ENCODE measurements around the gene NAGS. TPM values are rescaled to one million over a fixed set of nuclear protein-coding genes. Genes with fewer than 3 reads are reported as not detected.
"Not testable (repeated sequence)": the region's sequence is repeated elsewhere in the genome, so short reads cannot be mapped to it uniquely, and the experiment has no call there.

The NAGS gene
- total and polyA plus RNA-seq, 2 experiments from 2014 or later: 14.0 to 14.4 TPM

DNA sequence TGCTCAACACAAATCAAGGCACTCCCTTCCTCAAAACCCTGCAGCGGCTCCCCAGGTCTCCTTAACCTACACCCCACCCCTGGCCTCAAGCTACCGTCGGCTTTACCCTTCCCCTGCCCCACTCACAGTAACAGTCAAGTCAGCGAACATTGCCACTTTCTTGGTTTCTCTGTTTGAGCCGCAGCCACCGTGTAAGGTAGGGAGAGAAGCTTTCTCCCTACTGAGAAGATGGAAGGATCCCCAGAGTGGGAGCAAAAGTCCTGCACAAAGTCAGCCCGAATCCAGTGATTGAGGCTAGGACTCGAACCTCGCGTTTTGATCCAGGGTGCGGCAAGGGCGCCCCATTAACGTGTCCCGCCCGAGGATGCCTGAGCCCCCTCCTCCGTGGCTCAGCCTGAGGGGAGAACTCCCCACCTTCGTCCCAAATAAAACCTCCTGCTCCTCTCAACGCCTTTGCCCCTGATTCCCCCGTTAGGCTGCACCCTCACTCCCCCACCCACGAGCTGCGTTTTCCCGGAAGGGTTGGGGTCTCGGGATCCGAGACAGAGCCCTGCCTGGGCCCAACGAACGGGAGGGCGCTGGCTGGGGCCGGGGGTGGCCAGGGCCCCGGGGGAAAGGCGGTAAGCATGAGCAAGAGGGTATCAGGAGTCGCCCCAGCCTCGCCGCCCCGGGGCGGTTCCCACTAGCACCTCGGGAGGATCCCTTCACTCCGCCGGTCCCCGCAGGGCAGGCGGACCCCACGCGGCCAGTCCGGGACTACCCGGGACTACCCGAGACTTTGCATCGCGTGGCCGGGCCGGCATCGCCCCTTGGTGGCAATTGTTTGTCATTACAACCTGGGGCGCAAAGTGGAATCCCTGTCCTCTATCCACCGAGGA lies 9.9 kb upstream of the NAGS start:
- no peaks in the 10 kb centered on the region for H3K9me2 ChIP-seq (replicated peaks; ENCODE audit: insufficient read depth)
- TF ChIP-seq EZH2 (IDR thresholded peaks at IDR 0.05; ENCODE audit: borderline replicate concordance) (no peak), EZH2phosphoT487 (IDR thresholded peaks at IDR 0.05; ENCODE audit: low read depth, severe bottlenecking, unreplicated experiment) (no peak)
- TF ChIP-seq, protein P1, sequence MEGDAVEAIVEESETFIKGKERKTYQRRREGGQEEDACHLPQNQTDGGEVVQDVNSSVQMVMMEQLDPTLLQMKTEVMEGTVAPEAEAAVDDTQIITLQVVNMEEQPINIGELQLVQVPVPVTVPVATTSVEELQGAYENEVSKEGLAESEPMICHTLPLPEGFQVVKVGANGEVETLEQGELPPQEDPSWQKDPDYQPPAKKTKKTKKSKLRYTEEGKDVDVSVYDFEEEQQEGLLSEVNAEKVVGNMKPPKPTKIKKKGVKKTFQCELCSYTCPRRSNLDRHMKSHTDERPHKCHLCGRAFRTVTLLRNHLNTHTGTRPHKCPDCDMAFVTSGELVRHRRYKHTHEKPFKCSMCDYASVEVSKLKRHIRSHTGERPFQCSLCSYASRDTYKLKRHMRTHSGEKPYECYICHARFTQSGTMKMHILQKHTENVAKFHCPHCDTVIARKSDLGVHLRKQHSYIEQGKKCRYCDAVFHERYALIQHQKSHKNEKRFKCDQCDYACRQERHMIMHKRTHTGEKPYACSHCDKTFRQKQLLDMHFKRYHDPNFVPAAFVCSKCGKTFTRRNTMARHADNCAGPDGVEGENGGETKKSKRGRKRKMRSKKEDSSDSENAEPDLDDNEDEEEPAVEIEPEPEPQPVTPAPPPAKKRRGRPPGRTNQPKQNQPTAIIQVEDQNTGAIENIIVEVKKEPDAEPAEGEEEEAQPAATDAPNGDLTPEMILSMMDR (IDR thresholded peaks at IDR 0.05; ENCODE audit: poor library complexity): peak; percentile 90
- H3K36me3 ChIP-seq (replicated peaks; ENCODE audit: insufficient read depth, low read depth): no peaks in the 10 kb centered on the region
- H3K4me2 ChIP-seq: peak overlapping the region; percentile 88
- H3K27ac ChIP-seq: no peak overlapping the region
- H3K4me3 ChIP-seq: peak overlapping the region; percentile 14
- 25% methylated on average over 33 of the region's 52 CpGs for WGBS (ENCODE audit: low lambda C conversion rate, missing lambda C conversion rate)
- H4K20me1 ChIP-seq (ENCODE audit: insufficient read depth, poor library complexity, severe bottlenecking): no peaks in the 10 kb centered on the region
- H3K9me3 ChIP-seq (ENCODE audit: low read depth): no peaks in the 10 kb centered on the region
- peaks cover 8% of the 10 kb centered on the region for H3K4me1 ChIP-seq (ENCODE audit: insufficient read depth)
- peak overlapping the region; percentile 37 for H2AFZ ChIP-seq
- DNase-seq (ENCODE audit: low spot score): peak; percentile 81
- peaks cover 26% of the 10 kb centered on the region for H3K27me3 ChIP-seq
- no peaks in the 10 kb centered on the region for H3K79me2 ChIP-seq

DNA sequence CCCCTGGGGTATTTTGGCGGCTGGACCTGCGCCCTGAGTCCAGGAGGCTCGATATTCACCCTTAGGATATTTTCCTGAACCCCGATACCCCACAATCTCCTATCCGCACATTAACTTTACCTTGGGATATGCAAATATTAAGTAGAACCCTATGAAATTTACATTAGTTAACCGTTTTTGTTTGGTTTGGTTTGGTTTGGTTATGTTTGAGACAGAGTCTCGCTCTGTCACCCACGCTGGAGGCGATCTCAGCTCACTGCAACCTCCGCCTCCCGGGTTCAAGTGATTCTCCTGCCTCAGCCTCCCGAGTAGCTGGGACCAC lies 9.3 kb upstream of the NAGS start:
- H3K79me2 ChIP-seq: no peaks in the 10 kb centered on the region
- DNase-seq (ENCODE audit: low spot score): no peak
- no peaks in the 10 kb centered on the region for H3K9me2 ChIP-seq (replicated peaks; ENCODE audit: insufficient read depth)
- H3K4me2 ChIP-seq: peak overlapping the region; percentile 88
- peak; percentile 45 for TF ChIP-seq EZH2 (IDR thresholded peaks at IDR 0.05; ENCODE audit: borderline replicate concordance)
- TF ChIP-seq EZH2phosphoT487 (IDR thresholded peaks at IDR 0.05; ENCODE audit: low read depth, severe bottlenecking, unreplicated experiment): no peak
- 25% methylated on average over 12 of the region's 12 CpGs for WGBS (ENCODE audit: low lambda C conversion rate, missing lambda C conversion rate)
- H3K36me3 ChIP-seq (replicated peaks; ENCODE audit: insufficient read depth, low read depth): no peaks in the 10 kb centered on the region
- H2AFZ ChIP-seq: no peak overlapping the region
- no peaks in the 10 kb centered on the region for H3K9me3 ChIP-seq (ENCODE audit: low read depth)
- no peaks in the 10 kb centered on the region for H4K20me1 ChIP-seq (ENCODE audit: insufficient read depth, poor library complexity, severe bottlenecking)
- H3K4me3 ChIP-seq: no peak overlapping the region
- peaks cover 8% of the 10 kb centered on the region for H3K4me1 ChIP-seq (ENCODE audit: insufficient read depth)
- H3K27ac ChIP-seq: no peak overlapping the region
- H3K27me3 ChIP-seq: peaks cover 26% of the 10 kb centered on the region

DNA sequence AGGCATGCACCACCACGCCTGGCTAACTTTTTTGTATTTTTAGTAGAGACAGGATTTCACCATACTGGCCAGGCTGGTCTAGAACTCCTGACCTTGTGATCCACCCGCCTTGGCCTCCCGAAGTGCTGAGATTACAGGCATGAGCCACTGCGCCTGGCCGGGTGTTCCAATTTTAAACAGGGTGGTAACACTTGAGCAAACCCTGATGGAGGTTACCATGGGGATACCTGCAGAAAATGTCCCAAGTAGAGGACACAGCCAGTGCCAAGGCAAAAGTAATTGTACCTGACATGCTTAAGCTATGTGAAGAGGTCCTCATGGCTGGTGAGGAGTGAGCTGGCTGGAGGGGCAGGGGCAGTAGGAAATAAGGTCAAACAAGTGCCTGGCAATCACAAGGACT lies 7.2 kb upstream of the NAGS start:
- WGBS (ENCODE audit: low lambda C conversion rate, missing lambda C conversion rate): 87% methylated on average over 5 of the region's 5 CpGs
- not testable (repeated sequence) for H3K4me3 ChIP-seq; DNase-seq (ENCODE audit: low spot score); H3K9me3 ChIP-seq (ENCODE audit: low read depth); H2AFZ ChIP-seq; H3K27ac ChIP-seq; H3K79me2 ChIP-seq; H3K4me1 ChIP-seq (ENCODE audit: insufficient read depth); H3K4me2 ChIP-seq; H4K20me1 ChIP-seq (ENCODE audit: insufficient read depth, poor library complexity, severe bottlenecking); H3K36me3 ChIP-seq (replicated peaks; ENCODE audit: insufficient read depth, low read depth); H3K9me2 ChIP-seq (replicated peaks; ENCODE audit: insufficient read depth)
- H3K27me3 ChIP-seq: peaks cover 28% of the 10 kb centered on the region

DNA sequence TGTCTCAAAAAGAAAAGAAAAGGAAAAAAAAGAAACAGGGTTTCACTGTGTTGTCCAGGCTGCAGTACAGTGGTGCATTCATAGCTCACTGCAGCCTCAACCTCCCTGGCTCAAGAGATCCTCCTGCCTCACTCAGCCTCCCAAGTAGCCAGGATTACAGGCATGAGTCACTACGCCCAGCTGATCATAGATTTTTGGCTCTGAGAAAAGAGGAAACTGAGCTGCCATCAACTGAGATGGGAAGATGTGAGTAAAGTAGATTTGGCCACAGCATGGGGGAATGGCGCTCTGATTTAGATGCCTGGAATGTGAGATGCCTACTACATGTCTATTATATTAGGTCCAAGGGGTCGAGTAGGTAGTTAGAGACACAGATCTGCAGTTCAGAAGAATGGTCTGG lies 5.9 kb upstream of the NAGS start:
- no peak overlapping the region for H3K27ac ChIP-seq
- H3K4me1 ChIP-seq (ENCODE audit: insufficient read depth): peaks cover 8% of the 10 kb centered on the region
- no peaks in the 10 kb centered on the region for H3K9me3 ChIP-seq (ENCODE audit: low read depth)
- H4K20me1 ChIP-seq (ENCODE audit: insufficient read depth, poor library complexity, severe bottlenecking): no peaks in the 10 kb centered on the region
- no peak overlapping the region for H2AFZ ChIP-seq
- H3K27me3 ChIP-seq: peaks cover 41% of the 10 kb centered on the region
- H3K36me3 ChIP-seq (replicated peaks; ENCODE audit: insufficient read depth, low read depth): no peaks in the 10 kb centered on the region
- no peaks in the 10 kb centered on the region for H3K9me2 ChIP-seq (replicated peaks; ENCODE audit: insufficient read depth)
- H3K4me2 ChIP-seq: no peak overlapping the region
- no peak for DNase-seq (ENCODE audit: low spot score)
- TF ChIP-seq EZH2phosphoT487 (IDR thresholded peaks at IDR 0.05; ENCODE audit: low read depth, severe bottlenecking, unreplicated experiment) (no peak), EZH2 (IDR thresholded peaks at IDR 0.05; ENCODE audit: borderline replicate concordance) (no peak)
- TF ChIP-seq, protein P1 (IDR thresholded peaks at IDR 0.05; ENCODE audit: poor library complexity): no peak
- WGBS (ENCODE audit: low lambda C conversion rate, missing lambda C conversion rate): 87% methylated on average over 3 of the region's 3 CpGs
- no peak overlapping the region for H3K4me3 ChIP-seq
- H3K79me2 ChIP-seq: no peaks in the 10 kb centered on the region

Data from hepatocyte (in vitro differentiated cells).